Activated B cell treated with CpG ODN at 0.5 μM for 24 hours (primary cell): ENCODE measurements around the gene CCDC43. TPM values are rescaled to one million over a fixed set of nuclear protein-coding genes. Genes with fewer than 3 reads are reported as not detected.
"Not testable (repeated sequence)": the region's sequence is repeated elsewhere in the genome, so short reads cannot be mapped to it uniquely, and the experiment has no call there.

ENCODE experiments used
- ATAC-seq: fragments of 200-7000 bp; cut with Tn5 transposase; one replicate; pipeline ENCODE4 v1.10.0; 2021; ENCODE audit warnings: low read depth, mild to moderate bottlenecking, moderate library complexity
- CTCF ChIA-PET: fragments of 350-600 bp; sonication (Branson Sonifier 250); formaldehyde crosslinking; loops from one replicate; lab custom pipeline; 2021; ENCODE audit warnings: antibody characterized with exemption; lab: Charles Lee
- POLR2A ChIA-PET: fragments of 350-600 bp; sonication (Branson Sonifier 250); formaldehyde crosslinking; loops from one replicate; lab custom pipeline; 2021; ENCODE audit warnings: antibody characterized with exemption; lab: Charles Lee
- DNase-seq: peaks from one replicate; pipeline ENCODE4 v3.0.0; 2022
- H3K27ac Mint-ChIP-seq: one replicate; pipeline ENCODE4 v1.8.0; 2020; ENCODE audit warnings: mixed read lengths
- H3K27me3 Mint-ChIP-seq: one replicate; pipeline ENCODE4 v1.8.0; 2021; ENCODE audit warnings: mixed read lengths
- H3K36me3 Mint-ChIP-seq: one replicate; pipeline ENCODE4 v1.8.0; 2021; ENCODE audit warnings: low read depth, mixed read lengths
- H3K4me1 Mint-ChIP-seq: one replicate; pipeline ENCODE4 v1.8.0; 2021; ENCODE audit warnings: mixed read lengths
- H3K4me3 Mint-ChIP-seq: one replicate; pipeline ENCODE4 v1.8.0; 2020; ENCODE audit warnings: mild to moderate bottlenecking, mixed read lengths
- H3K9me3 Mint-ChIP-seq: one replicate; pipeline ENCODE4 v1.8.0; 2020; ENCODE audit warnings: mixed read lengths
- intact Hi-C: fragments of 100-400 bp; cut with micrococcal nuclease; formaldehyde crosslinking; loops from one replicate; pipeline ENCODE4 v1.15.1; 2024
- total RNA-seq: library from RNA; stranded (reverse); gene quantifications from 2 replicates; pipeline ENCODE4 v1.2.3, GENCODE V29; 2022
- TF ChIP-seq, protein P1 (sequence below): fragments of 200-600 bp; IDR thresholded peaks from one replicate; pipeline ENCODE4 v1.8.0; 2022; ENCODE audit warnings: antibody characterized with exemption, mild to moderate bottlenecking

The CCDC43 gene
- total RNA-seq, 1 donor from 2014 or later: 22.4 TPM

- ChIA-PET POLR2A (interaction anchor here (0.6 to 2.7 kb wide), 2 partner anchors 11 to 17 kb away, joined by 3 to 21 read pairs; partner anchors contain the start of gene CCDC43), CTCF (no interaction called here)
- intact Hi-C loops: loop anchor here (1.0 to 10.0 kb wide), 3 partner anchors 19 to 187 kb away; partner anchors contain the start of genes CCDC43 and EFTUD2
- DNase-seq (no peak), ATAC-seq (no peak)
- no peak overlapping the region for H3K4me3 Mint-ChIP-seq
- no peaks in the 10 kb centered on the region for H3K9me3 Mint-ChIP-seq
- H3K27me3 Mint-ChIP-seq: peaks cover 10% of the 10 kb centered on the region
- no peak overlapping the region for H3K27ac Mint-ChIP-seq
- no peaks in the 10 kb centered on the region for H3K4me1 Mint-ChIP-seq
- H3K36me3 Mint-ChIP-seq: no peaks in the 10 kb centered on the region
- TF ChIP-seq, protein P1, sequence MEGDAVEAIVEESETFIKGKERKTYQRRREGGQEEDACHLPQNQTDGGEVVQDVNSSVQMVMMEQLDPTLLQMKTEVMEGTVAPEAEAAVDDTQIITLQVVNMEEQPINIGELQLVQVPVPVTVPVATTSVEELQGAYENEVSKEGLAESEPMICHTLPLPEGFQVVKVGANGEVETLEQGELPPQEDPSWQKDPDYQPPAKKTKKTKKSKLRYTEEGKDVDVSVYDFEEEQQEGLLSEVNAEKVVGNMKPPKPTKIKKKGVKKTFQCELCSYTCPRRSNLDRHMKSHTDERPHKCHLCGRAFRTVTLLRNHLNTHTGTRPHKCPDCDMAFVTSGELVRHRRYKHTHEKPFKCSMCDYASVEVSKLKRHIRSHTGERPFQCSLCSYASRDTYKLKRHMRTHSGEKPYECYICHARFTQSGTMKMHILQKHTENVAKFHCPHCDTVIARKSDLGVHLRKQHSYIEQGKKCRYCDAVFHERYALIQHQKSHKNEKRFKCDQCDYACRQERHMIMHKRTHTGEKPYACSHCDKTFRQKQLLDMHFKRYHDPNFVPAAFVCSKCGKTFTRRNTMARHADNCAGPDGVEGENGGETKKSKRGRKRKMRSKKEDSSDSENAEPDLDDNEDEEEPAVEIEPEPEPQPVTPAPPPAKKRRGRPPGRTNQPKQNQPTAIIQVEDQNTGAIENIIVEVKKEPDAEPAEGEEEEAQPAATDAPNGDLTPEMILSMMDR: no peak
These were observed 18.3 kb upstream of the CCDC43 start for GRCh38 chr17:44707755-44708400.

DNA sequence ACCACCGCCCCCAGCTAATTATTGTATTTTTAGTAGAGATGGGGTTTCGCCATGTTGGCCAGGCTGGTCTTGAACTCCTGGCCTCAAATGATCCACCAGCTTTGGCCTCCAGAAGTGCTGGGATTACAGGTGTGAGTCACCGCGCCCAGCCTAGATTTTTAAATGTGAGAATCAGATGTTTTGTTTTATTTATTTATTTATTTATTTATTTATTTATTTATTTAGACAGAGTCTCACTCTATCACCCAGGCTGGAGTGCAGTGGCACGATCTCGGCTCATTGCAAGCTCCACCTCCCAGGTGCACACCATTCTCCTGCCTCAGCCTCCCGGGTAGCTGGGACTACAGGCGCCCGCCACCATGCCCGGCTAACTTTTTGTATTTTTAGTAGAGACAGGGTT, 10.7 kb upstream of the CCDC43 start:
- H3K36me3 Mint-ChIP-seq, H3K27ac Mint-ChIP-seq, POLR2A ChIA-PET, CTCF ChIA-PET, DNase-seq, H3K4me1 Mint-ChIP-seq, H3K9me3 Mint-ChIP-seq, H3K27me3 Mint-ChIP-seq, H3K4me3 Mint-ChIP-seq, ATAC-seq: not testable (repeated sequence)
- intact Hi-C loops: loop anchor here (10.0 kb wide), 1 partner anchor 195 kb away; the partner anchor contains the start of gene EFTUD2

DNA sequence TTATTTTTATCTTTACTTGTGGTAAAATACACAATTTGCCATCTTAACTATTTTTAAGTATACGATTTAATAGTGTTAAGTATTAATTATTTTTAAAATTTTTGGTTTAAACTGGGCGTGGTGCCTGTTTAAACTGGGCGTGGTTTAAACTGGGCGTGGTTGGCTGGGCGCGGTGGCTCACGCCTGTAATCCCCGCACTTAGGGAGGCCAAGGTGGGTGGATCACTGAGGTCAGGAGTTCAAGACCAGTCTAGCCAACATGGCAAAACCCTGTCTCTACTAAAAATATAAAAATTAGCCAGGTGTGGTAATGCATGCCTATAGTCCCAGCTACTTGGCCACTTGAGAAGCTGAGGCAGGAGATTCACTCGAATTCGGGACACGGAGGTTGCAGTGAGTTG, 4.0 kb upstream of the CCDC43 start:
- no peak for DNase-seq
- POLR2A ChIA-PET: no interaction called here
- H3K4me1 Mint-ChIP-seq: peaks cover 22% of the 10 kb centered on the region
- no peak overlapping the region for H3K4me3 Mint-ChIP-seq
- no peak for ATAC-seq
- no peaks in the 10 kb centered on the region for H3K9me3 Mint-ChIP-seq
- H3K36me3 Mint-ChIP-seq: peaks cover 6% of the 10 kb centered on the region
- TF ChIP-seq, protein P1: no peak
- CTCF ChIA-PET: no interaction called here
- H3K27ac Mint-ChIP-seq: no peak overlapping the region
- intact Hi-C loops: no loop called here
- no peaks in the 10 kb centered on the region for H3K27me3 Mint-ChIP-seq

DNA sequence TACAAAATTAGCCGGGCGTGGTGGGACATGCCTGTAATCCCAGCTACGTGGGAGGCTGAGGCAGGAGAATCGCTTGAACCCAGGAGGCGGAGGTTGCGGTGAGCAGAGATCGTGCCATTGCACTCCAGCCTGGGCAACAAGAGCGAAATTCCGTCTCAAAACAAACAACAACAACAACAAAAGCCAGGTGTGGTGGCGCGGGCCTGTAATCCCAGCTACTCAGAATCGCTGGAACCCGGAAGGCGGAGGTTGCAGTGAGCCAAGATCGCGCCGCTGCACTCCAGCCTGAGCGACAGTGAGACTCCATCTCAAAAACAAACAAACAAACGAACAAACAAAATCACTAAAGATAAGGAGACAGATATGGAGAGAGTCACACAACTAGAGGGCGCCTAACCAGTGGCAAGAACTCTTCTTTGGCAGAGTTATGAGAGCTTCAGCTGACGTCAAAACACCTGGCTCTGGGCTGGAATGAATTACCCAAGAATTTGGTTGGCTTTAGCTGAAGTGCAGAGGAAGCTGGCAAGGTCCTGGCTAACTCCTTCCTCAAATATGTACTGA, 1.2 kb upstream of the CCDC43 start:
- H3K36me3 Mint-ChIP-seq: peaks cover 14% of the 10 kb centered on the region
- CTCF ChIA-PET, H3K9me3 Mint-ChIP-seq, ATAC-seq, DNase-seq, H3K27me3 Mint-ChIP-seq, intact Hi-C loops: not testable (repeated sequence)
- H3K4me3 Mint-ChIP-seq: peak overlapping the region; percentile 50
- H3K27ac Mint-ChIP-seq: peak overlapping the region; percentile 35
- H3K4me1 Mint-ChIP-seq: peaks cover 25% of the 10 kb centered on the region
- POLR2A ChIA-PET: interaction anchor here (0.6 to 2.2 kb wide), 2 partner anchors 18 to 306 kb away, joined by 7 to 21 read pairs; partner anchors contain the start of gene DBF4B

GRCh38 chr17:44688675-44689476, 700 bp downstream of the CCDC43 start:
- ChIA-PET CTCF (no interaction called here), POLR2A (interaction anchor here (0.6 to 1.5 kb wide), 4 partner anchors 33 to 505 kb away, joined by 3 to 4 read pairs (median 3); partner anchors contain the start of gene MEIOC)
- no peaks in the 10 kb centered on the region for H3K27me3 Mint-ChIP-seq
- peak; percentile 3 for ATAC-seq
- H3K27ac Mint-ChIP-seq: peak overlapping the region; percentile 91
- no peaks in the 10 kb centered on the region for H3K9me3 Mint-ChIP-seq
- peaks cover 25% of the 10 kb centered on the region for H3K4me1 Mint-ChIP-seq
- TF ChIP-seq, protein P1: no peak
- H3K36me3 Mint-ChIP-seq: peaks cover 24% of the 10 kb centered on the region
- DNase-seq: no peak
- intact Hi-C loops: loop anchor here (1.0 kb wide), 2 partner anchors 19 to 132 kb away; partner anchors contain the start of genes DBF4B and FZD2
- H3K4me3 Mint-ChIP-seq: peak overlapping the region; percentile 98
